ENCODE data around the gene HOXB7. TPM values are rescaled to one million over a fixed set of nuclear protein-coding genes. Genes with fewer than 3 reads are reported as not detected.

HOXB7 gene
- total RNA-seq, 3 donors from 2014 or later, result 10.9 to 29.1 (median 22.4) TPM

DNA sequence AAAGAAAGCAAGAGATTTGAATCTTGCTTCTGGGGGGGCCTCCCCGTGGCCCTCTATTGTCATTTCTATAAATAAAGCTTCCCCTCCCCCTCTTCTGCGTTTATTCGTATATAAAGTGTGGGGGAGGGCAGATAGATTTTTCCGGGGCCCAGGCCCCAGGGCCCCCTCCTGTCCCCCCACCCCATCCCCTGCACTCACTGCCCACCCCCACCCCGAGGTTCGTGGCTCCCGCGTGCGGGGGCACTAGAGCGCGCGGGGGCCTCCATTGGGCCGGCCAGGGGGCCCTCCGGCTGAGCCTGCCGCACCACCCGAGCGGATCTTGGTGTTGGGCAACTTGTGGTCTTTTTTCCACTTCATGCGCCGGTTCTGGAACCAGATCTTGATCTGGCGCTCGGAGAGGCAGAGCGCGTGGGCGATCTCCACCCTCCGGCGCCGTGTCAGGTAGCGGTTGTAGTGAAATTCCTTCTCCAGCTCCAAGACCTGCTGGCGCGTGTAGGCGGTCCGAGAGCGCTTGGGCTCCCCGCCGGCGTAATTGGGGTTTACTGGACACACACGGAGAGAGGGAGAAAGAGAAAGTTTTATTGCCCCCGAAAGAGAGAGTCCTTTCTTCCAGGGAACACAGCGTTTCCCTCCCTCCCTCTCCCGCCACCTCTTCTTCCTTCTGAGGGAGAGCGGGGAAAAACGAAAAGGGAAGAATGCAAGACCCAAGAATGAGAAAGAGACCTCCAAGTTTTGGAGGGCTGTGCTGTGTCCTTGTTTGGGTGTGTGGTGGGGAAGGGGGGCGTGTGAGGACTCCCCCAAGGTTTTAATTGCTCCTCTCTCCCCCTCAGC, 34.1 kb downstream of the HOXB7 start:
- Histone ChIP-seq H3K4me1 (ENCODE audit: low read depth) (peaks cover 57% of the 10 kb centered on the region), H3K36me3 (ENCODE audit: low read depth) (no peaks in the 10 kb centered on the region), H3K9me3 (no peaks in the 10 kb centered on the region), H3K4me3 (no peak overlapping the region)
- intact Hi-C loops (cut with DNase I, micrococcal nuclease), result no loop called here
- TF ChIP-seq, protein P1, sequence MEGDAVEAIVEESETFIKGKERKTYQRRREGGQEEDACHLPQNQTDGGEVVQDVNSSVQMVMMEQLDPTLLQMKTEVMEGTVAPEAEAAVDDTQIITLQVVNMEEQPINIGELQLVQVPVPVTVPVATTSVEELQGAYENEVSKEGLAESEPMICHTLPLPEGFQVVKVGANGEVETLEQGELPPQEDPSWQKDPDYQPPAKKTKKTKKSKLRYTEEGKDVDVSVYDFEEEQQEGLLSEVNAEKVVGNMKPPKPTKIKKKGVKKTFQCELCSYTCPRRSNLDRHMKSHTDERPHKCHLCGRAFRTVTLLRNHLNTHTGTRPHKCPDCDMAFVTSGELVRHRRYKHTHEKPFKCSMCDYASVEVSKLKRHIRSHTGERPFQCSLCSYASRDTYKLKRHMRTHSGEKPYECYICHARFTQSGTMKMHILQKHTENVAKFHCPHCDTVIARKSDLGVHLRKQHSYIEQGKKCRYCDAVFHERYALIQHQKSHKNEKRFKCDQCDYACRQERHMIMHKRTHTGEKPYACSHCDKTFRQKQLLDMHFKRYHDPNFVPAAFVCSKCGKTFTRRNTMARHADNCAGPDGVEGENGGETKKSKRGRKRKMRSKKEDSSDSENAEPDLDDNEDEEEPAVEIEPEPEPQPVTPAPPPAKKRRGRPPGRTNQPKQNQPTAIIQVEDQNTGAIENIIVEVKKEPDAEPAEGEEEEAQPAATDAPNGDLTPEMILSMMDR (IDR thresholded peaks at IDR 0.05), result no peak
- DNase-seq (no peak), ATAC-seq (no peak)

DNA sequence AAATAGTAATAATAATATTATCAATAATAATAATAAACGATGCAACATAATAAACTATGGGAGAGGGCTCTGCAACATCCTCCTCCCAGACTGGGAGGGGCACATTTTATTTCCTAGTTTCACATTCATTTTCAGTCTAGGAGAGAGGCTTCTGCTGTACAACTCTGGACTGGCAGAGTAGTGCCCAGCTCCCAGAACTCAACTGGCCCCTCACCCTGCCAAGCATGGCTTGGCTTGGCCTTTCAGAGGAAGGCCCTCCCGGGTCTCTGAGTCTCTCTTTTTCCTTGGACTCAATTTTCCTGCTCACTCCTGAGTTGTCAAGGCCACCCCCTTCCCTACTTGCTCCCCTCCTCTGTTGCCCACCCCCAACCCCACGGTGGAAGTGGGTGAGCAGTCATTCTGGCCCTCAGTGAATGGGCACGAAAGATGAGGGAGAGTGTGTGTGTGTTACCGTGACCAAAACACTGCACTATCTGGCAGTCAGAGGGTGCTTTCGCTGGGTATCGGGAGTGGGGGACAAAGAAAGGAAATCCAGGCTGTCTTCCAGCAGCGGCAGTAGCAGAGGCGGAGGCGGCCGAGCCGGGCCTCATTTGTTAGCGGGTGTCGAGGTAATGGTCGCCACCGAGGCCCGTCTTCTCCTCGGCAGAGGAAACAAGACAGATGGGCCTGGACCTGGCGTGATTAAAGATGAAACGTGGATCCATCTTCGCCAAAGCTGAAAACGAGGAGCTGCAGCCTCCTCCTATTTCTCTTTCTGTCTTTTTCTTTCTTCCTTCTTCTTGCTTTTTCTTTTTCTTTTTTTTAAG, 34.9 kb downstream of the HOXB7 start:
- Histone ChIP-seq H3K36me3 (ENCODE audit: low read depth) (no peaks in the 10 kb centered on the region), H3K4me1 (ENCODE audit: low read depth) (peaks cover 54% of the 10 kb centered on the region), H3K4me3 (no peak overlapping the region), H3K9me3 (no peaks in the 10 kb centered on the region)
- DNase-seq (no peak), ATAC-seq (peak; percentile 17)
- intact Hi-C loops (cut with DNase I, micrococcal nuclease), result no loop called here
- TF ChIP-seq, protein P1 (IDR thresholded peaks at IDR 0.05), result no peak

DNA sequence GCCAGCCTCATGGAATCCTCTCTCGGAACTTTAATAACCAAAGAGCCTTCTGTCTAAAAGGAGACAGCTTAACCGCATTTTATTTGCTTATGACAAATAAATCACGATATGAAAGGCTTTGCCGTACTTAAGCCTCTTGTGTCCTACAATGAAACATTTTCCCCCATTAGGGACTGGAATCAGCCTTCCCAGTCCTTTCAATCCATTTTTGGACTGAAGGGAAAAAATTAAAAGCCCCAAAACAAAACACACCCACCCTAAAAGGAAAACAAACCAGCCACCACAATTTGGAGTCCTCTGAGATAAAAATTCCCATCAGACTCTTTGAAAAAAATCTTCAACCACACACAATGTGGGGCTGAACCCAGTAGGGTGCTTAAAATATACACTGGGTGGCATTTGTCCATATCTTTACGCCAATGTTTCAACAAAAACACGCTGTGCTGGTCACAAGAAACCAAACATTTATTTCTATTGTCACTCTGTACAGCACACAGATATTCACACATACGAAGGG, 35.7 kb downstream of the HOXB7 start:
- H3K36me3 ChIP-seq (ENCODE audit: low read depth), result no peaks in the 10 kb centered on the region
- TF ChIP-seq, protein P1 (IDR thresholded peaks at IDR 0.05), result no peak
- ATAC-seq (no peak), DNase-seq (no peak)
- H3K4me3 ChIP-seq, result no peak overlapping the region
- intact Hi-C loops (cut with DNase I, micrococcal nuclease), result no loop called here
- H3K4me1 ChIP-seq (ENCODE audit: low read depth), result peaks cover 47% of the 10 kb centered on the region
- no peaks in the 10 kb centered on the region for H3K9me3 ChIP-seq

DNA sequence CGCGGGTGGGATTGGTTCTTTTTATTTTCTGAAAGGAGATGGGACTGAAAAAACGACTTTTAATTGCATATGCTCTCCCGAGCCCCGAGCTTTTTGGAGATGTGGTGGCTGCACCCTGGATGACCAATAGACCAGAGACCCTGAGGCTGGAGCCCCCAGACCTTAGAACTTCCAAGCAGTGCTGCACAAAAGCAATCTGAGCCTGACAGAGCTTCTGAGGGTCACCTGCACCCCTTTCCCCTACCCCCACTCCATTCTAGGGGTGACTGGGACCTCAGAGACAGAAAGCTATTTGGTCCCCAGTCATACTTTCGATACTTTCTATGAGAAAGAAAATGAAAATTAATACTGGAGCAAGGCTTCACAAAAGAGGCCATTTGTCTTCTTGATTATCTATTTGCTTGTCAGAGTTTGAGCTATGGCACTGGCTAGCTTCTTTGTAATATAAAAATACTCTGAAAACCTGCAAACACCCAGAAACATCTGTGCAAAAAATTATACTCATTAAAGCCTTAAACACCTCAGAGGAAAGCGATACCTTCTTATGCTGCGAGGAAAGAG, 36.2 kb downstream of the HOXB7 start:
- Histone ChIP-seq H3K36me3 (ENCODE audit: low read depth) (no peaks in the 10 kb centered on the region), H3K4me1 (ENCODE audit: low read depth) (peaks cover 42% of the 10 kb centered on the region)
- TF ChIP-seq, protein P1 (IDR thresholded peaks at IDR 0.05), result no peak

DNA sequence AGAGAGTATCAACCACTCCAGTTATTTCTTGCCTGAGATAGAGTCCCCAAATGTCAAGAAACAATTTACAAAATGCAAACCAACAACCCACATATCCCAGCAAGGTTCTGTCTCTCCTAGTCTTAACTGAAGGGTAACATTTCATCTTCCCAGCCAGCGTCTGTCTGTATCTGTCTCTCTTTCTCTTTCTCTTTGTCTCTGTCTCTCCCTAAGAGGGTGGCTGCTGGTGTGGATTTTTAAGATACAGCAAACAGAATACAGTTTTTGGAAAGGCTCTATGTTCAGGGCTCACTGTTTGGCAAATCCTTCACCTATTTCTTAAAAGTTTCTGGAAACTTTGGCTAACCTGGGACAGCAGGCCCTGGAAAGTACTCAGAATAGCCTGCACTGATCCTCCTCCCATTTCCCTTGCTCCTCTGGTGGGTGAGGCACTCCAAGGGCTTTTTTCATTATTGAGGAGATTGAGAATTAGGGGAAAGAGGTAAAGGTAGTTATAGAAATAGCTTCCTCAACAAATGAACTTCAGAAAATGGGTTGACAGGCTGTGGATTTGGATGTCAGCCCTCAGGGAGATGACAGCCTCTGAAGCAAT, 38.9 kb downstream of the HOXB7 start:
- Histone ChIP-seq H3K36me3 (ENCODE audit: low read depth) (no peaks in the 10 kb centered on the region), H3K9me3 (no peaks in the 10 kb centered on the region), H3K4me3 (no peak overlapping the region), H3K4me1 (ENCODE audit: low read depth) (peaks cover 50% of the 10 kb centered on the region)
- TF ChIP-seq, protein P1 (IDR thresholded peaks at IDR 0.05), result no peak
- intact Hi-C loops (cut with DNase I, micrococcal nuclease), result no loop called here
- ATAC-seq, result no peak
- no peak for DNase-seq

More for the DNA sequence above, 36.2 kb downstream of the HOXB7 start:
- Histone ChIP-seq H3K9me3 (no peaks in the 10 kb centered on the region), H3K4me3 (no peak overlapping the region)
- DNase-seq (peak in 1 of 3 donors; percentile 9), ATAC-seq (no peak)
- intact Hi-C loops (cut with DNase I, micrococcal nuclease), result no loop called here
